HCT116 (cell line): ENCODE measurements around the gene CLK3.

Source experiments
- ATF3 ChIP-seq: IDR thresholded peaks from 2 replicates; pipeline ENCODE4 v1.6.1; 2012
- CEBPB ChIP-seq: IDR thresholded peaks from 2 replicates; pipeline ENCODE4 v1.6.1; 2012; ENCODE audit warnings: low read depth
- ELF1 ChIP-seq: IDR thresholded peaks from 2 replicates; pipeline ENCODE4 v1.6.1; 2012; ENCODE audit warnings: low read depth, borderline replicate concordance
- EZH2 ChIP-seq: fragments of 200-600 bp; sonication (generic); IDR thresholded peaks from 2 replicates; pipeline ENCODE4 v1.6.1; 2017; ENCODE audit warnings: antibody characterized with exemption, mixed run types
- FOSL1 ChIP-seq: IDR thresholded peaks from 2 replicates; pipeline ENCODE4 v1.6.1; 2012; ENCODE audit warnings: low read depth
- MAX ChIP-seq: IDR thresholded peaks from 2 replicates; pipeline ENCODE4 v1.6.1; 2012
- POLR2A ChIP-seq: IDR thresholded peaks from 2 replicates; pipeline ENCODE4 v1.7.0; 2011; ENCODE audit warnings: borderline replicate concordance; ENCODE audit not compliant: insufficient read depth, insufficient read length; ENCODE audit errors: extremely low read depth
- POLR2AphosphoS5 ChIP-seq: IDR thresholded peaks from 2 replicates; pipeline ENCODE4 v1.6.1; 2011; ENCODE audit warnings: mild to moderate bottlenecking, low read depth, low read length, moderate library complexity
- SIN3A ChIP-seq: IDR thresholded peaks from 2 replicates; pipeline ENCODE4 v1.6.1; 2012; ENCODE audit warnings: low read depth
- SRF ChIP-seq: IDR thresholded peaks from 2 replicates; pipeline ENCODE4 v1.6.1; 2012; ENCODE audit warnings: low read depth
- ZBTB33 ChIP-seq: IDR thresholded peaks from 2 replicates; pipeline ENCODE4 v1.6.1; 2011; ENCODE audit warnings: mild to moderate bottlenecking, low read length, moderate library complexity; ENCODE audit not compliant: insufficient replicate concordance; ENCODE audit errors: extremely low read depth
- ZNF274 ChIP-seq: fragments of 200-500 bp; sonication (Bioruptor generic); IDR thresholded peaks from 2 replicates; pipeline ENCODE4 v1.6.1; 2014; ENCODE audit warnings: mild to moderate bottlenecking, low read depth, low read length, inconsistent platforms
- TF ChIP-seq, protein P1 (sequence below), 3 experiments: fragments of 200-600 bp in 1 of 3; sonication (generic) in 1 of 3; IDR thresholded peaks in 2 of 3; conservative IDR thresholded peaks in 1 of 3; 2 replicates each; pipeline ENCODE4 v1.5.1; 2012 to 2017; ENCODE audit warnings: low read depth in 2 of 3, low read length in 2 of 3, antibody characterized with exemption in 1 of 3, borderline replicate concordance in 1 of 3, control low read depth in 1 of 3, mild to moderate bottlenecking in 1 of 3, mixed read lengths in 1 of 3, mixed run types in 1 of 3, moderate library complexity in 1 of 3; ENCODE audit not compliant: insufficient read depth in 1 of 3
- TF ChIP-seq, protein P2 (sequence below): IDR thresholded peaks from 2 replicates; pipeline ENCODE4 v1.6.1; 2012; ENCODE audit warnings: low read depth

DNA sequence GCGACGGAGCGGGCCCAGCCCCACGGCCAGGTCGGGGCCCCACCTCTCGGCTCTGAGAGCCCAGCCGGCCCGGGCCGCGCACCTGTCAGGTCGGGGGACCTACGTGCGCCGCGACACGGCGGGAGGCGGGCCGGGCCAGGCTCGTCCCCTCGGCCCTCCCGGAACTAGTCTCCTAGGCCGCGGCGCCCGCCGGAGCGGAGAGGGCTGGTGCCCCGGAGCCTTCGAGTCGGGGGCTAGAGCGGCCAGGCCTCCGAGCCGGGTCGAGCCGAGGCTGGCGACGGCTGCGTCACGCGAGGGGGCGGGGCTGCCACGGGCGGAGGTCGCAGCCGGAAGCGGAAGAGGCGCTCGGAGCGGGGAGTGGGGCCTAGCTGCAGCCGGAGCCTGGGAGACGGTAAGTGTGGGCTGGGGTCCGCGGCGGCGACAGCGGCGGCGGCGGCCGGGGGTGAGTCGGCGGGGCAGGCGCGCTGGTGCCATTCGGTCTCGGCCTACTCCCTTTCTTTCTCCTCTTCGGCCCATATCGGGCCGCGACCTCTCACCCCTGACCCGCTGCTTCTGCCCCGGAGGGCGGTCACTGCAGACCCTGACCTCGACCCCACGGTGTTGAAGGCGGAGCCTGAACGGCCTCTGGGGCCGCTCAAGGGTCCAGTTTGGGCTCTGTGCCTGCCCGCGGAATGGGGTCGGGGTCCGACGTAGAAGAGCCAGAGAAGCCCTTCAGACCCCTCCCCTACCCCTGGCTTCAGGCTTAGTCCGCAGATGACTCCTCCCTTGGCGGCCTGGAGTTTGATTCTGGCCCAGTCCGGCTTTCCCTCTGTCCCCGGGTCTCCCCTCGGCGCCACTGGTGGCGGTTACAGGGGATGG is at the start of gene CLK3:
- no peak for TF ChIP-seq POLR2A
- TF ChIP-seq, protein P1, sequence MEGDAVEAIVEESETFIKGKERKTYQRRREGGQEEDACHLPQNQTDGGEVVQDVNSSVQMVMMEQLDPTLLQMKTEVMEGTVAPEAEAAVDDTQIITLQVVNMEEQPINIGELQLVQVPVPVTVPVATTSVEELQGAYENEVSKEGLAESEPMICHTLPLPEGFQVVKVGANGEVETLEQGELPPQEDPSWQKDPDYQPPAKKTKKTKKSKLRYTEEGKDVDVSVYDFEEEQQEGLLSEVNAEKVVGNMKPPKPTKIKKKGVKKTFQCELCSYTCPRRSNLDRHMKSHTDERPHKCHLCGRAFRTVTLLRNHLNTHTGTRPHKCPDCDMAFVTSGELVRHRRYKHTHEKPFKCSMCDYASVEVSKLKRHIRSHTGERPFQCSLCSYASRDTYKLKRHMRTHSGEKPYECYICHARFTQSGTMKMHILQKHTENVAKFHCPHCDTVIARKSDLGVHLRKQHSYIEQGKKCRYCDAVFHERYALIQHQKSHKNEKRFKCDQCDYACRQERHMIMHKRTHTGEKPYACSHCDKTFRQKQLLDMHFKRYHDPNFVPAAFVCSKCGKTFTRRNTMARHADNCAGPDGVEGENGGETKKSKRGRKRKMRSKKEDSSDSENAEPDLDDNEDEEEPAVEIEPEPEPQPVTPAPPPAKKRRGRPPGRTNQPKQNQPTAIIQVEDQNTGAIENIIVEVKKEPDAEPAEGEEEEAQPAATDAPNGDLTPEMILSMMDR (IDR thresholded peaks at IDR 0.05 in 2 of 3, conservative IDR thresholded peaks at IDR 0.05 in 1 of 3; ENCODE audit: borderline replicate concordance in 1 of 3, insufficient read depth in 1 of 3, low read depth in 2 of 3, low read length in 2 of 3) = no peak
- TF ChIP-seq, protein P2, sequence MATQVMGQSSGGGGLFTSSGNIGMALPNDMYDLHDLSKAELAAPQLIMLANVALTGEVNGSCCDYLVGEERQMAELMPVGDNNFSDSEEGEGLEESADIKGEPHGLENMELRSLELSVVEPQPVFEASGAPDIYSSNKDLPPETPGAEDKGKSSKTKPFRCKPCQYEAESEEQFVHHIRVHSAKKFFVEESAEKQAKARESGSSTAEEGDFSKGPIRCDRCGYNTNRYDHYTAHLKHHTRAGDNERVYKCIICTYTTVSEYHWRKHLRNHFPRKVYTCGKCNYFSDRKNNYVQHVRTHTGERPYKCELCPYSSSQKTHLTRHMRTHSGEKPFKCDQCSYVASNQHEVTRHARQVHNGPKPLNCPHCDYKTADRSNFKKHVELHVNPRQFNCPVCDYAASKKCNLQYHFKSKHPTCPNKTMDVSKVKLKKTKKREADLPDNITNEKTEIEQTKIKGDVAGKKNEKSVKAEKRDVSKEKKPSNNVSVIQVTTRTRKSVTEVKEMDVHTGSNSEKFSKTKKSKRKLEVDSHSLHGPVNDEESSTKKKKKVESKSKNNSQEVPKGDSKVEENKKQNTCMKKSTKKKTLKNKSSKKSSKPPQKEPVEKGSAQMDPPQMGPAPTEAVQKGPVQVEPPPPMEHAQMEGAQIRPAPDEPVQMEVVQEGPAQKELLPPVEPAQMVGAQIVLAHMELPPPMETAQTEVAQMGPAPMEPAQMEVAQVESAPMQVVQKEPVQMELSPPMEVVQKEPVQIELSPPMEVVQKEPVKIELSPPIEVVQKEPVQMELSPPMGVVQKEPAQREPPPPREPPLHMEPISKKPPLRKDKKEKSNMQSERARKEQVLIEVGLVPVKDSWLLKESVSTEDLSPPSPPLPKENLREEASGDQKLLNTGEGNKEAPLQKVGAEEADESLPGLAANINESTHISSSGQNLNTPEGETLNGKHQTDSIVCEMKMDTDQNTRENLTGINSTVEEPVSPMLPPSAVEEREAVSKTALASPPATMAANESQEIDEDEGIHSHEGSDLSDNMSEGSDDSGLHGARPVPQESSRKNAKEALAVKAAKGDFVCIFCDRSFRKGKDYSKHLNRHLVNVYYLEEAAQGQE = no peak
- TF ChIP-seq POLR2AphosphoS5 = peak; percentile 81
- no peak for TF ChIP-seq SIN3A
- TF ChIP-seq ATF3 = no peak
- no peak for TF ChIP-seq EZH2
- peak; percentile 77 for TF ChIP-seq ZBTB33
- TF ChIP-seq FOSL1 = no peak
- TF ChIP-seq MAX = no peak
- no peak for TF ChIP-seq ZNF274
- no peak for TF ChIP-seq ELF1
- TF ChIP-seq SRF = no peak
- TF ChIP-seq CEBPB = no peak
